Pancreas (tissue), 10 donors: ENCODE results near the gene GOLGA6L2. TPM values are rescaled to one million over a fixed set of nuclear protein-coding genes. Genes with fewer than 3 reads are reported as not detected.

Experiments
- ATAC-seq, 4 donors: fragments of 200-7000 bp; cut with Tn5 transposase; one replicate each; pipeline versions ENCODE4 v1.8.0 to v1.9.1; 2020; ENCODE audit warnings: mild to moderate bottlenecking in 4 of 4, moderate library complexity in 4 of 4
- DNase-seq, 6 donors: peaks; one replicate each; pipeline ENCODE4 v3.0.0-alpha.2; 2020
- FAIRE-seq: peaks from 2 replicates; lab custom pipeline; 2012; peaks lifted over from hg19 to GRCh38; lab: Jason Lieb, UNC
- H3K27ac ChIP-seq, 4 donors: fragments of 200-600 bp; sonication (generic); 1 replicate in 3 of 4; 2 replicates in 1 of 4; pipeline versions ENCODE4 v1.5.0 to v1.8.0; 2020
- H3K27me3 ChIP-seq, 4 donors: fragments of 200-600 bp; one replicate each; pipeline ENCODE4 v1.8.0; 2021
- H3K36me3 ChIP-seq, 3 donors: fragments of 200-600 bp; sonication (generic) in 1 of 3; one replicate each; pipeline versions ENCODE4 v1.5.0 to v1.8.0; 2020 to 2021
- H3K4me1 ChIP-seq, 3 donors: fragments of 200-600 bp; one replicate each; pipeline ENCODE4 v1.8.0; 2021
- H3K4me3 ChIP-seq, 4 donors: fragments of 200-600 bp; sonication (generic) in 2 of 4; one replicate each; pipeline versions ENCODE4 v1.5.0 to v1.8.0; 2020 to 2021
- H3K9me3 ChIP-seq, 4 donors: fragments of 200-600 bp; one replicate each; pipeline ENCODE4 v1.8.0; 2021
- CTCF ChIP-seq, 4 donors: fragments of 200-600 bp; sonication (generic) in 3 of 4; IDR thresholded peaks; one replicate each; pipeline versions ENCODE4 v1.5.0 to v1.8.0; 2021; ENCODE audit warnings: antibody characterized with exemption in 4 of 4
- WGBS, 2 donors: extraction: QIAGEN DNeasy Blood & Tissue Kit; methylation state at CpG; one replicate each; pipeline ENCODE4 v1.1.7; 2013; 5-methylcytosine and 5-hydroxymethylcytosine counted together
- intact Hi-C, 3 donors: fragments of 100-400 bp; cut with DNase I; formaldehyde crosslinking; loops; one replicate each; pipeline versions ENCODE4 v1.11.1 to v1.14.2; 2022
- polyA plus RNA-seq, 2 donors: library from polyadenylated mRNA; stranded (reverse); fragments of 200-250 nt; gene quantifications; one replicate each; pipeline ENCODE4 v1.2.3, GENCODE V29; 2013
- total RNA-seq, 6 donors: library from RNA; stranded (reverse); fragmentation: NEBNext Ultra II Directional in 4 of 6; extraction: Animal tissue kit (Norgen Biotek cat#: 25700) in 4 of 6; gene quantifications; one replicate each; pipeline versions ENCODE4 v1.2.1 to v1.2.4, GENCODE V29; 2021 to 2023
- donor health status: healthy with polysubstance abuse.
- donor health status: DM: no; HTN: no; CAD: no; lungs with moderate emphysema.
- donor health status: DM: no; HTN: no; CAD: no.
- donor health status: control.
- donor health status: control.
- donor health status: Bipolar disorder and iron deficiency.
- donor health status: DM: yes; HTN: yes; CAD: no.
- donor health status: DM: no; HTN: no; CAD: no.
- donor health status: DM: no; HTN: no; CAD: no.
- donor health status: DM: yes; HTN: yes; CAD: no.

The GOLGA6L2 gene
- not detected for total RNA-seq
- polyA plus RNA-seq = under 1 TPM in 1 of 2 donors, not detected in 1; 0.02 TPM

DNA sequence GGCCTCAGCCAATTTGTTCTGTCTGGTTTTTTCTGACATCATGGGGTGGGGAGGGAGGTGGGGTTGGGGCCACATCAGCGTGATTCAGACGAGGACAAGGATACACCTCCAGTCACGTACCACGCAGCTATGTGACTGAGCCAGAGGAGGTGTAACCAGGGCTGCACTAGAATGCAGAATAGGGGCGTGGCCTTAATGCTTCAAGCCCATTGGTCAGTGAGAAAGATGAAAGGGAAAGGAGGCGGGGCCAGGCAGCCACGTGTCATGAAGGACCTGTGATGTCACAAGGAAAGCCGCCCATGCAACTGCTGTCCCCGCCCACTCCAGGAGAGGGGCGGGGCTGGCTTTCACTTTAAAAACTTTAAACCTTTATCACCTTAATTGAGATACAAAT lies at the start of gene GOLGA6L2:
TSS of gene GOLGA6L2 (minus strand) at position 137 of the 394 bp plus-strand sequence. CDS start at position 75, 62 bp downstream.
- intact Hi-C loops = no loop called here
- ATAC-seq = no peak

GRCh38 chr15:23484870-23485269 lies 37.8 kb upstream of the GOLGA6L2 start:
- ATAC-seq (no peak), DNase-seq (no peak), FAIRE-seq (no peak)
- WGBS, 2 donors = 77 to 82% methylated on average over 2 of the region's 2 CpGs
- intact Hi-C loops = no loop called here
- H3K9me3 ChIP-seq = no peaks in the 10 kb centered on the region
- H3K27ac ChIP-seq = no peak overlapping the region
- peaks cover 0 to 15% (median 0%) of the 10 kb centered on the region in 4 donors for H3K27me3 ChIP-seq
- no peak for TF ChIP-seq CTCF (IDR thresholded peaks at IDR 0.05)
- no peaks in the 10 kb centered on the region for H3K4me1 ChIP-seq
- no peaks in the 10 kb centered on the region for H3K36me3 ChIP-seq
- H3K4me3 ChIP-seq = no peak overlapping the region

More for the DNA sequence above, at the start of gene GOLGA6L2:
- H3K36me3 ChIP-seq = no peaks in the 10 kb centered on the region
- no peaks in the 10 kb centered on the region for H3K9me3 ChIP-seq
- 73 to 77% methylated on average over 10 of the region's 10 CpGs for WGBS, 2 donors
- TF ChIP-seq CTCF (IDR thresholded peaks at IDR 0.05) = no peak
- no peak for FAIRE-seq
- no peaks in the 10 kb centered on the region for H3K4me1 ChIP-seq
- H3K27me3 ChIP-seq = no peaks in the 10 kb centered on the region
- H3K27ac ChIP-seq = no peak within 1 kb of the TSS
- H3K4me3 ChIP-seq = no peak within 1 kb of the TSS
- no peak for DNase-seq

DNA sequence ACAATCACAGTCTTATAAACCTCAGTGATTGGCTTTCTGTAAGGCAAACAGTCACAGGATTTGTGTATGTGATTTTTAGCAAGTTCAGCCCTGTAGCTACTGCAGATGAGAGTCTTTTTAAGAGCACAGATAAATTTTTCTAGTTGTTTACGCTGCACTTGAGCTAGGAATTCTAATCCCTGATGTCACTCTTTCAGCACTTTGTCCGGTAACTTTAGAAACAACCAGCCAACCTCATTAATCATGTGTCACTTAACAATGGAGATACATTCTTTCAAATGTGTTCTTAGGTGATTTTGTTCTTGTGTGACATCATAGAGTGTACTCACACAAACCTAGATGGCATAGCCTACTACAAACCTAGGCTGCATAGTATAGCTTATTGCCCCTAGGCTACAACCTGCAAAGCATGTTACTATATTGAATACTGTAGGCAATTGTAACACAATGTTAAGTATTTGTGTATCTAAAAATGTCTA lies 36.8 kb upstream of the GOLGA6L2 start:
- H3K4me3 ChIP-seq = no peak overlapping the region
- DNase-seq = no peak
- FAIRE-seq = no peak
- H3K27me3 ChIP-seq = peaks cover 0 to 14% (median 0%) of the 10 kb centered on the region in 4 donors
- H3K9me3 ChIP-seq = no peaks in the 10 kb centered on the region
- no peaks in the 10 kb centered on the region for H3K4me1 ChIP-seq
- ATAC-seq = no peak
- no peak overlapping the region for H3K27ac ChIP-seq
- TF ChIP-seq CTCF (IDR thresholded peaks at IDR 0.05) = no peak
- intact Hi-C loops = no loop called here
- WGBS, 2 donors = 60 to 65% methylated on average over 2 of the region's 2 CpGs
- no peaks in the 10 kb centered on the region for H3K36me3 ChIP-seq

DNA sequence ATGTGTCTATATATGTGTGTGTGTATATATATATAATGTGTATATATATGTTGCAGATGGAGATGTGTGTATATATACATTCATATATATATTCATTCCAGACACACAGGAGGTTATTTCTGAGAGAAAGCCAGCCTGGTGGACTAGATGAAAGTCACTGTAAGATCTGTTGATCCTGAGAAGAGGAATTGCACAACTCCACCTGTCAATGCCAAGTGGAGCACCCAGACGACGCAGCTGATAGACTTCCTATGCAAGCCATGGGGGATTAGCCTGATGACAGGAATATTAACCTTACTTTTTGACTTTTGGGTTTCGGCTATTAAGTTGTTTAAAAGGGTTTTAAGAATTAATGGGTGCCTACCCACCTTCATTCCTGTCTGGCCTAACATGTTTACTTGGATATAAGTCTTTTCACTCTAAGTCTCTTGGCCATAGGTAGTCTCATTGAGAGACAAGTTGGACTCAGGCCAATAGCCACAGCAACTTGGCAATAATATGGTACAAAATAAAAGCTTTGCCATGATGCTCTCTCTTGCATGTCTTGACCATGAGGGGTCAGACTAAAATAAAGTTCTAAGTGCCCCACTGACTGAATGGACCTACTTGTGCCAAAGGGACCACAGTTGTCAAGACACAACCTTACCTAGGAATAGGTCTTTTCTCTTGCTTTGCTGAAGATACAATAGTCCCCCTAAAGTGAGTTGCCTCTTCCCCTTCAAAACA lies 35.9 kb upstream of the GOLGA6L2 start:
- no peaks in the 10 kb centered on the region for H3K4me1 ChIP-seq
- FAIRE-seq (no peak), ATAC-seq (no peak), DNase-seq (no peak)
- H3K9me3 ChIP-seq = no peaks in the 10 kb centered on the region
- H3K27me3 ChIP-seq = peaks cover 0 to 10% (median 0%) of the 10 kb centered on the region in 4 donors
- no peaks in the 10 kb centered on the region for H3K36me3 ChIP-seq
- H3K4me3 ChIP-seq = no peak overlapping the region
- WGBS, 2 donors = 52 to 57% methylated on average over 3 of the region's 3 CpGs
- H3K27ac ChIP-seq = no peak overlapping the region
- TF ChIP-seq CTCF (IDR thresholded peaks at IDR 0.05) = no peak
- intact Hi-C loops = no loop called here

- H3K4me1 ChIP-seq = no peaks in the 10 kb centered on the region
- no peak overlapping the region for H3K27ac ChIP-seq
- TF ChIP-seq CTCF (IDR thresholded peaks at IDR 0.05) = no peak
- FAIRE-seq (no peak), ATAC-seq (no peak), DNase-seq (no peak)
- H3K4me3 ChIP-seq = no peak overlapping the region
- intact Hi-C loops = no loop called here
- H3K27me3 ChIP-seq = peaks cover 0 to 9% (median 0%) of the 10 kb centered on the region in 4 donors
- H3K36me3 ChIP-seq = no peaks in the 10 kb centered on the region
- whole genome bisulfite sequencing, 2 donors = 77 to 79% methylated on average over 1 of the region's 1 CpG
- no peaks in the 10 kb centered on the region for H3K9me3 ChIP-seq
These were observed 35.2 kb upstream of the GOLGA6L2 start for GRCh38 chr15:23482228-23482627.
